ENCODE results near the gene CDH12.

DNA sequence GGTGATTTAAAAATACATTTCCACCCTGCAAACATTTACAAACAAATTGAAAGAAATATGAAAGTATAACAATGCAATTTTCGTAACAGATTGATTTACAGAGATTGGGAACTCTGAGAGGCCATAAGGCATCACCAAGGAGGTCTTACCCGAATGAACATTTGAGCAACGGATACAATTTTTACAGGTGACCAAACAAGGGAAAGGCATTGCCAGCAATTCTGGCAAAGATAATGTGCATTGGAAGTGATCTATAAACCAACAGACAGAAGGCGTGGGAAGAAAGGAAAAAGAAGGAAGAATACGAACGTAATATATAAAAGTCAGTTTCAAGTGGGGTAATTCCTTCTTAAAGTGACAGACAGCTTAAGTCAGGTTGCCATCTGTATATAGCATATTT is 295.9 kb downstream of the CDH12 start:
- TF ChIP-seq POLR2A (IDR thresholded peaks at IDR 0.05), result no peak
- TF ChIP-seq, protein P1, sequence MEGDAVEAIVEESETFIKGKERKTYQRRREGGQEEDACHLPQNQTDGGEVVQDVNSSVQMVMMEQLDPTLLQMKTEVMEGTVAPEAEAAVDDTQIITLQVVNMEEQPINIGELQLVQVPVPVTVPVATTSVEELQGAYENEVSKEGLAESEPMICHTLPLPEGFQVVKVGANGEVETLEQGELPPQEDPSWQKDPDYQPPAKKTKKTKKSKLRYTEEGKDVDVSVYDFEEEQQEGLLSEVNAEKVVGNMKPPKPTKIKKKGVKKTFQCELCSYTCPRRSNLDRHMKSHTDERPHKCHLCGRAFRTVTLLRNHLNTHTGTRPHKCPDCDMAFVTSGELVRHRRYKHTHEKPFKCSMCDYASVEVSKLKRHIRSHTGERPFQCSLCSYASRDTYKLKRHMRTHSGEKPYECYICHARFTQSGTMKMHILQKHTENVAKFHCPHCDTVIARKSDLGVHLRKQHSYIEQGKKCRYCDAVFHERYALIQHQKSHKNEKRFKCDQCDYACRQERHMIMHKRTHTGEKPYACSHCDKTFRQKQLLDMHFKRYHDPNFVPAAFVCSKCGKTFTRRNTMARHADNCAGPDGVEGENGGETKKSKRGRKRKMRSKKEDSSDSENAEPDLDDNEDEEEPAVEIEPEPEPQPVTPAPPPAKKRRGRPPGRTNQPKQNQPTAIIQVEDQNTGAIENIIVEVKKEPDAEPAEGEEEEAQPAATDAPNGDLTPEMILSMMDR (IDR thresholded peaks at IDR 0.05), result no peak

All from thyroid gland (tissue), 4 donors.